Gastrocnemius medialis (tissue), 4 donors: ENCODE data around the gene WDR38. TPM values are rescaled to one million over a fixed set of nuclear protein-coding genes. Genes with fewer than 3 reads are reported as not detected.

Experiments used
- ATAC-seq, 2 donors: fragments of 150-250 bp; one replicate each; pipeline ENCODE4 v1.9.1; 2016
- DNase-seq, 2 donors: peaks; one replicate each; pipeline ENCODE4 v3.0.0-alpha.2; 2019
- H3K27ac ChIP-seq, 4 donors: fragments of 200-600 bp; sonication (generic); 1 replicate in 1 of 4; 2 replicates in 3 of 4; pipeline ENCODE4 v1.5.1; 2016 to 2018; ENCODE audit warnings: mild to moderate bottlenecking in 2 of 4, moderate library complexity in 1 of 4
- H3K27me3 ChIP-seq, 3 donors: fragments of 200-600 bp; sonication (generic) in 2 of 3; 1 replicate in 1 of 3; 2 replicates in 2 of 3; pipeline versions ENCODE4 v1.5.1 to v1.6.0; 2016 to 2019; ENCODE audit warnings: mild to moderate bottlenecking in 1 of 3, moderate library complexity in 1 of 3
- H3K36me3 ChIP-seq, 2 donors: fragments of 200-600 bp; sonication (generic) in 1 of 2; one replicate each; pipeline ENCODE4 v1.5.1; 2017 to 2018
- H3K4me1 ChIP-seq, 2 donors: fragments of 200-600 bp; sonication (generic) in 1 of 2; one replicate each; pipeline ENCODE4 v1.5.1; 2016 to 2017; ENCODE audit warnings: mild to moderate bottlenecking in 2 of 2
- H3K4me3 ChIP-seq, 4 donors: fragments of 200-600 bp; sonication (generic) in 3 of 4; 1 replicate in 1 of 4; 2 replicates in 3 of 4; pipeline ENCODE4 v1.5.1; 2016 to 2019; ENCODE audit warnings: mild to moderate bottlenecking in 2 of 4
- H3K9me3 ChIP-seq, 3 donors: fragments of 200-600 bp; sonication (generic) in 2 of 3; 1 replicate in 1 of 3; 2 replicates in 2 of 3; pipeline ENCODE4 v1.5.1; 2016 to 2019
- POLR2A ChIP-seq, 2 donors: fragments of 450-650 bp; IDR thresholded peaks; one replicate each; pipeline ENCODE4 v1.6.1; 2017; ENCODE audit warnings: antibody characterized with exemption in 2 of 2, mild to moderate bottlenecking in 2 of 2, moderate library complexity in 2 of 2
- in situ Hi-C, 4 donors: fragments of 200-750 bp; cut with MboI; loops; one replicate each; pipeline versions ENCODE4 v1.15.0 to v1.8.0; 2017; ENCODE audit warnings: low sequenced_read_pairs in 4 of 4
- intact Hi-C: fragments of 100-400 bp; cut with DNase I; formaldehyde crosslinking; loops from one replicate; pipeline ENCODE4 v1.15.1; 2023; ENCODE audit warnings: low total_unique reads
- total RNA-seq, 4 donors: library from RNA; depleted of rRNA; stranded (reverse); fragments of >200 nt; gene quantifications; one replicate each; pipeline versions ENCODE4 v1.1.0 to v1.2.3, GENCODE V29; 2016
- TF ChIP-seq, protein P1 (sequence below), 5 experiments: fragments of 450-650 bp in 3 of 5; fragments of 200-600 bp in 2 of 5; sonication (generic) in 2 of 5; IDR thresholded peaks in 4 of 5; conservative IDR thresholded peaks in 1 of 5; 1 replicate in 4 of 5; 2 replicates in 1 of 5; pipeline ENCODE4 v1.5.1; 2016 to 2019; ENCODE audit warnings: antibody characterized with exemption in 5 of 5, mild to moderate bottlenecking in 3 of 5, moderate library complexity in 3 of 5

WDR38 gene, protein sequence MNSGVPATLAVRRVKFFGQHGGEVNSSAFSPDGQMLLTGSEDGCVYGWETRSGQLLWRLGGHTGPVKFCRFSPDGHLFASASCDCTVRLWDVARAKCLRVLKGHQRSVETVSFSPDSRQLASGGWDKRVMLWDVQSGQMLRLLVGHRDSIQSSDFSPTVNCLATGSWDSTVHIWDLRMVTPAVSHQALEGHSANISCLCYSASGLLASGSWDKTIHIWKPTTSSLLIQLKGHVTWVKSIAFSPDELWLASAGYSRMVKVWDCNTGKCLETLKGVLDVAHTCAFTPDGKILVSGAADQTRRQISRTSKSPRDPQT
- total RNA-seq, result not detected

DNA sequence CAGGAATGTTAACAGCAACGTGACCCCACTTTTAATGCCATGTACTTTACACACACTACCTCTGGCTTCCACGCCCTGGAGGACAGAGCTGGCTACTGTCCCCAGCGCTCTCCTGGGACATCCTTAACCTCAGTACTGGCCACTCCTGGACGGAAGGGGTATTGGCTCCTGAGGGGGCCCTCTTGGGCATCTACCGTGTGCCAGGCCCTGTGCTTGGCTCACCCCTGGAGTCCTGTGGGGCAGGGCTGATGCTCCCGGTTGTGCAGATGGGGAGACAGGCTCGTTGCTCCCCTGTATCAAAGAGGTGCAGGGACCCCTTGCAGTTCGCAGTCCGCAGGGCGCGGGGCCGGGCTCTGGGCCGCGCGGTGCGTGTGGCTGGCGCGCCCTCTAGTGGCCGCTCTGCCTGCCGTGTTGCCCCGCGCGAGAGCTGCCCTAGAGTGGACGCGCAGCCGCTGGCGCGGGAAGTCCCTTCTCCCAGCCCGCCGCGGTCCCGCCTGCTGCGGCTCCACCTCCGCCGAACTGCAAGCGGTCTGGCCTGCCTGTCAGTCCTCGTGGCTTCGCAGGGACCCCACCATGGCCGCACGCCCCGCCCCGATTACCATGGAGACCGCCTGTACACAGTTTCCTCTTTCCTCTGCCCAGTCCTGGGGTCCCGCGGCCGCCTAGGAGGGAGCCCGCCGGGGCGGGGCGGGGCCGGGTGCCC is at the start of gene WDR38:
Gene WDR38 (plus strand): TSS at position 632 of the 703 bp plus-strand sequence. CDS start 72 bp downstream, outside the sequence.
- ATAC-seq (peak; percentile 86 to 88), DNase-seq (peak; percentile 88 to 94)
- H3K4me3 ChIP-seq, result peak within 1 kb of the TSS; percentile 35 to 59 (median 50)
- TF ChIP-seq, protein P1, sequence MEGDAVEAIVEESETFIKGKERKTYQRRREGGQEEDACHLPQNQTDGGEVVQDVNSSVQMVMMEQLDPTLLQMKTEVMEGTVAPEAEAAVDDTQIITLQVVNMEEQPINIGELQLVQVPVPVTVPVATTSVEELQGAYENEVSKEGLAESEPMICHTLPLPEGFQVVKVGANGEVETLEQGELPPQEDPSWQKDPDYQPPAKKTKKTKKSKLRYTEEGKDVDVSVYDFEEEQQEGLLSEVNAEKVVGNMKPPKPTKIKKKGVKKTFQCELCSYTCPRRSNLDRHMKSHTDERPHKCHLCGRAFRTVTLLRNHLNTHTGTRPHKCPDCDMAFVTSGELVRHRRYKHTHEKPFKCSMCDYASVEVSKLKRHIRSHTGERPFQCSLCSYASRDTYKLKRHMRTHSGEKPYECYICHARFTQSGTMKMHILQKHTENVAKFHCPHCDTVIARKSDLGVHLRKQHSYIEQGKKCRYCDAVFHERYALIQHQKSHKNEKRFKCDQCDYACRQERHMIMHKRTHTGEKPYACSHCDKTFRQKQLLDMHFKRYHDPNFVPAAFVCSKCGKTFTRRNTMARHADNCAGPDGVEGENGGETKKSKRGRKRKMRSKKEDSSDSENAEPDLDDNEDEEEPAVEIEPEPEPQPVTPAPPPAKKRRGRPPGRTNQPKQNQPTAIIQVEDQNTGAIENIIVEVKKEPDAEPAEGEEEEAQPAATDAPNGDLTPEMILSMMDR (IDR thresholded peaks at IDR 0.05 in 4 of 5, conservative IDR thresholded peaks at IDR 0.05 in 1 of 5), result peak; percentile 95 to 100 (median 100)
- no peak for TF ChIP-seq POLR2A (IDR thresholded peaks at IDR 0.05)
- H3K4me1 ChIP-seq, result peaks cover 28 to 32% of the 10 kb centered on the region in 2 donors
- peaks cover 0 to 13% of the 10 kb centered on the region in 2 donors for H3K36me3 ChIP-seq
- no peaks in the 10 kb centered on the region for H3K9me3 ChIP-seq
- intact Hi-C loops (loop anchor here (1.0 kb wide), 2 partner anchors 13 to 81 kb away; no protein-coding TSS in a partner anchor), in situ Hi-C loops (loop anchor here in 2 of 4 donors (5.0 kb wide), 1 partner anchor 81 kb away; the partner anchor contains the start of gene NR6A1 (in 2 of the 2))
- H3K27ac ChIP-seq, result peak within 1 kb of the TSS; percentile 80 to 93 (median 90)
- no peaks in the 10 kb centered on the region for H3K27me3 ChIP-seq

DNA sequence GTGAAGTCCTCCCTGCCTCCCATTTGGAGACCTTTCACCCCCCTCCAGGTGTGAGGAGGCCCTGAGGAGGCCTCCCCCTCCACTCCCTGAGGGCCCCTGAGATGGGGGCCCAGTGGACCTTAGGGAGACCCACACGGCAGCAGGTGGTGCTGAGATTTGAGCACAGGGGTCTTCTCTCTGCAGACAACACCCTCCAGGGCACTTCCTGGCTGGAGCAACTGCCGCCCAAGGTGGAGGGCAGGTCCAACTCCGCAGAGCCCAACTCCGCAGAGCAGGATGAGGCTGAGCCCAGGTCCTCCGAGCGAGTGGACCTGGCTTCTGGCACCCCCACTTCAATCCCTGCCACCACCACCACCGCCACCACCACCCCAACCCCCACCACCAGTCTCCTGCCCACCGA is 49.3 kb upstream of the WDR38 start:
- in situ Hi-C loops (no loop called here), intact Hi-C loops (no loop called here)
- ATAC-seq, result no peak
- DNase-seq, result no peak
- H3K9me3 ChIP-seq, result no peaks in the 10 kb centered on the region
- H3K27me3 ChIP-seq, result no peaks in the 10 kb centered on the region
- H3K36me3 ChIP-seq, result no peaks in the 10 kb centered on the region
- no peak overlapping the region for H3K4me3 ChIP-seq
- no peak overlapping the region for H3K27ac ChIP-seq
- TF ChIP-seq POLR2A (IDR thresholded peaks at IDR 0.05), result no peak
- TF ChIP-seq, protein P1 (IDR thresholded peaks at IDR 0.05 in 4 of 5, conservative IDR thresholded peaks at IDR 0.05 in 1 of 5), result no peak
- H3K4me1 ChIP-seq, result peaks cover 27 to 39% of the 10 kb centered on the region in 2 donors

DNA sequence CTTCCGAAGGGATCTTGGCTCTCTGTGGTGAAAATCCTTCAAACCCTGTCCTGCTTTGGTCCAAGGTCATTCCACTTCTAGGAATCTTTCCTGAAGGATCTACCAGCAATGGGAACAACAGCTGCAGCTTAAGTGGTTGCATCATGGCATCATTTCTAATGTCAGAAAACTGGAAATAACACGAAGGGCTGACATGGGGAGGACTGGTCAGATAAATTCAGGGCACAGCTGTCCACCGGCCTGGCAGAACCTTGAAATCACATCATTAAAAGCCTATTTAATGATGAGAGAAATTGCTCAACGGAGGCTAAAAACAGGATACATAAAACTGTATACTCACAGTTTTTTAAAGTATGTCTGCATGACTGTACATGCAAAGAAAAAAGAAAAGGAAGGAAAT is 48.1 kb upstream of the WDR38 start:
- Histone ChIP-seq H3K36me3 (no peaks in the 10 kb centered on the region), H3K27ac (peak overlapping the region in 1 of 4 donors; percentile 12), H3K4me3 (no peak overlapping the region), H3K4me1 (peaks cover 19 to 32% of the 10 kb centered on the region in 2 donors), H3K9me3 (no peaks in the 10 kb centered on the region), H3K27me3 (no peaks in the 10 kb centered on the region)
- ATAC-seq, result peak; percentile 35 to 57
- intact Hi-C loops (no loop called here), in situ Hi-C loops (no loop called here)
- TF ChIP-seq POLR2A (IDR thresholded peaks at IDR 0.05), result no peak
- TF ChIP-seq, protein P1 (IDR thresholded peaks at IDR 0.05 in 4 of 5, conservative IDR thresholded peaks at IDR 0.05 in 1 of 5), result no peak
- no peak for DNase-seq

DNA sequence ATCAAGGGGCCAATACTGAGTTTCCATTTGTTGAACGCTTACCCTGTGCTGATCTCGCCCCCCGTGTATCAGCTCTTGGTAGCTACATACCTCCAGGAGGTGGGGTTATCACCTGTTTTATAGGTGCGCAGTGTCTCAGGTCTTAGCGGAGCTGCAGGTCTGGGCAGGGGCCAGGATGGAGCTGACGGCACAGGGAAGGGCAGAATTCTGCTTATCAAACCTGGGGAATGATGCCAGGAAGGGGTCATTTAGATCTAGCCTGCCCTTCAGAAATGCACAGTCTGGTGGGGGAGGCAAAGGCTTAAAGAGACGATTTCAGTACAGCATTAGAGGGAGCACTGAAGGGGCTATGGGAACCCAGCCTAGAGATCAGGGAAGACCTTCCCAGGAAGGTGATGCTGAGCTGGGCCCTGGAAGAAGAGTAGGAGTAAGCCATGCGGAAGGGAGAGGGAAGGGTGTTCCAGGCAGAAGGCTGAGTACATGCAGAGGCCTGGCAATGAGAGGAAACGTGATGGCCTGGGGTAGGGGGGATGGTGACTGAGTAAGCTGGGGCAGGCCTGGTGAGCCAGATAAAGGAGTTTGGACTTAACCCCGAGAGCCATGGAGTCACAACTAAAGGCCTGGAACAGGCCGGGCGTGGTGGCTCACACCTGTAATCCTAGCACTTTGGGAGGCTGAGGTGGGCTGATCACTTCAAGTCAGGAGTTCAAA is 44.9 kb upstream of the WDR38 start:
- Histone ChIP-seq H3K27me3 (no peaks in the 10 kb centered on the region), H3K36me3 (no peaks in the 10 kb centered on the region), H3K4me3 (no peak overlapping the region), H3K4me1 (peaks cover 6 to 7% of the 10 kb centered on the region in 2 donors), H3K9me3 (no peaks in the 10 kb centered on the region), H3K27ac (no peak overlapping the region)
- in situ Hi-C loops, result no loop called here
- DNase-seq (no peak), ATAC-seq (no peak)
- TF ChIP-seq POLR2A (IDR thresholded peaks at IDR 0.05), result no peak
- TF ChIP-seq, protein P1 (IDR thresholded peaks at IDR 0.05 in 4 of 5, conservative IDR thresholded peaks at IDR 0.05 in 1 of 5), result no peak
- intact Hi-C loops, result no loop called here
